Activated T-cell treated with anti-CD3 and anti-CD28 coated beads for 4 hours (primary cell): ENCODE measurements around the gene APP.
"Not testable (repeated sequence)": the region's sequence is repeated elsewhere in the genome, so short reads cannot be mapped to it uniquely, and the experiment has no call there.

Source experiments
- DNase-seq: peaks from one replicate; pipeline ENCODE4 v3.0.0-alpha.2; 2020

The APP gene

GRCh38 chr21:26159869-26160268, 10.7 kb downstream of the APP start:
- DNase-seq = no peak

GRCh38 chr21:26157801-26158200, 12.8 kb downstream of the APP start:
- DNase-seq = no peak

DNA sequence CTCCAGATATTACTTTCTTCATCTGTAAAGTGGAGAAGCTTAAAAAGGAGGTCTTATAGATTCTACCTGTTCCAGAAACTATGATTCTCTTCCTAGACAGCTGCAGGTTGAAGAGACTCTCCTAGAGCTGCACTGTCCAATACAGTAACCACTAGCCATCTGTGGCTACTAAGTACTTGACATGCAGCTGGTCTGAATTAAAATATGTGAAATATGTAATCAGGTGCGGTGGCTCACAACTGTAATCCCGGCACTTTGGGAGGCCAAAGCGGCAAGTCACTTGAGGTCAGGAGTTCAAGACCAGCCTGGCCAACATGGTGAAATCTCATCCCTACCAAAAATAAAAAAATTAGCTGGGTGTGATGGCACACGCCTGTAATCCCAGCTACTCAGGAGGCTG, 15.8 kb downstream of the APP start:
- DNase-seq = no peak

GRCh38 chr21:26153758-26154157, 16.8 kb downstream of the APP start:
- DNase-seq = no peak

GRCh38 chr21:26148840-26149354, 21.7 kb downstream of the APP start:
- no peak for DNase-seq

GRCh38 chr21:26148071-26148839, 22.3 kb downstream of the APP start:
- DNase-seq = no peak

GRCh38 chr21:26147535-26147934, 23.0 kb downstream of the APP start:
- DNase-seq = no peak

- DNase-seq = no peak
Measured at GRCh38 chr21:26146681-26147080, 23.9 kb downstream of the APP start.

DNA sequence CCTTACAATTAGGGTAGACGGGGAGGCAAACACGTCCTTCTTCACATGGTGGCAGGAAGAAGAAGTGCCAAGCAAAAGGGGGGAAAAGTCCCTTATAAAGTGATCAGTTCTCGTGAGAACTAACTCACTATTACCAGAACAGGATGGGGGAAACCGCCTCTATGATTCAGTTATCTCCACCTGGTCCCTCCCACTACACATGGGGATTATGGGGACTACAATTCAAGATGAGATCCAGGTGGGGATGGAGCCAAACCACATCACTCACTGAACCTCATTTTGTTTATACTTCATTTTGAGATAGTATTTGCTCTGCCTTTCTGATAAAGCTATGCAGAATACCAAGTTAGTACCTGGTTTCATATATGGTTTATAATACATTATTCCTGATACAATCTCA, 26.5 kb downstream of the APP start:
- DNase-seq = no peak

- no peak for DNase-seq
Measured at GRCh38 chr21:26142363-26142762, 28.2 kb downstream of the APP start.

DNA sequence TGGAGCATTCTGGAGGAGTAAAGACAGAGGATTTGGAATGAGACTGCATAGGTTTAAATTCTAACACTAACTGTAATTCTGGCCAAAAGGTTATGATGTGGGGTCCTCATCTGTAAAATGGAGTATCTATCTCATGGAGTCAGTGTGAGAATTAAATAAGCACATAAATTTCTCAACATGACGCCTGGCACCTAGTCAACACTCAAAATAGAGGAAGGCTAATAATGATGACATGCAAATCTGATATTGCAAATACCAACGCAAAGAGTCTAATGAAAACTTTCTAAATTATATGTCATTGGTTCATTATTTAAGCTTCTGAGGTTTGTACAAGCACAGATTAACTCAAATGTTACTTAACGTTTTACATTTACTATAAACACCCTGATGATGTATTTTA, 29.6 kb downstream of the APP start:
- no peak for DNase-seq

GRCh38 chr21:26140164-26140579, 30.4 kb downstream of the APP start:
- DNase-seq = no peak

- DNase-seq = no peak
Measured at GRCh38 chr21:26138615-26139257, 31.8 kb downstream of the APP start.

GRCh38 chr21:26137379-26138060, 33.0 kb downstream of the APP start:
- DNase-seq = no peak

DNA sequence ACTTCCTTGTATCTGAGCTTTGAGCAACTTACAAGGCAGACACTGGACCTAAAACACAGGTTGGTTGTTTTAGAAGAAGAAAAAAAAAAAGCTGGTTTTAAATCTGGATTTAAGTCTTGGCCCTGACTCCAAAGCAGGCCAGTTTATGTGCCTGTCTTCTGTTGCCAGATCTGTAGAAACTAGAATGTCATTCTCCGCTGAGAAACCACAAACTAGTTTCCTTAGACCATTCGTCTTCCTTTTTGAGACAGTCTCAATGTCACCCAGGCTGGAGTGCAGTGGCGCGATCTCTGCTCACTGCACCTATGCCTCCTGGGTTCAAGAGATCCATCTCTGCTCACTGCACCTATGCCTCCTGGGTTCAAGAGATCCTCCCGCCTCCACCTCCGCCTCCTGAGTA, 33.9 kb downstream of the APP start:
- DNase-seq = no peak

- DNase-seq = no peak
Measured at GRCh38 chr21:26135520-26135919, 35.0 kb downstream of the APP start.

DNA sequence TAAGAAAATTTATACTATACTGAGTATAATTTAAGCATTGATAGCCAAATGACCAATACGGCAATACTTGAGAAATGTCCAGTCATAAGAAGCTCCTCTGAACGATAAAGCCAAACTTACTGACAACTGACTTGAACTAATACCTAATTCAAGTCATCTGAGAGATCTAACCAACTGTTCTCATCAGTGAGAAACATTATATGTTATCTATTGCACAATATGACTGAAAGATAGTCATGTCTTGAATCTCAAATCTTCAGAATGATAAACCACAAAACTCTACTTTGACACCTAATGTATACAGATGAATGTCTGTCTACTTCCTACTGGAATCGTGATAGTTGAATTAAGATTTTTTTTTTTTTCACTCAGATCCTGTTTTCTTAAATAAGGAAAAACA, 39.0 kb downstream of the APP start:
- DNase-seq = no peak

GRCh38 chr21:26131053-26131452, 39.5 kb downstream of the APP start:
- DNase-seq = not testable (repeated sequence)

DNA sequence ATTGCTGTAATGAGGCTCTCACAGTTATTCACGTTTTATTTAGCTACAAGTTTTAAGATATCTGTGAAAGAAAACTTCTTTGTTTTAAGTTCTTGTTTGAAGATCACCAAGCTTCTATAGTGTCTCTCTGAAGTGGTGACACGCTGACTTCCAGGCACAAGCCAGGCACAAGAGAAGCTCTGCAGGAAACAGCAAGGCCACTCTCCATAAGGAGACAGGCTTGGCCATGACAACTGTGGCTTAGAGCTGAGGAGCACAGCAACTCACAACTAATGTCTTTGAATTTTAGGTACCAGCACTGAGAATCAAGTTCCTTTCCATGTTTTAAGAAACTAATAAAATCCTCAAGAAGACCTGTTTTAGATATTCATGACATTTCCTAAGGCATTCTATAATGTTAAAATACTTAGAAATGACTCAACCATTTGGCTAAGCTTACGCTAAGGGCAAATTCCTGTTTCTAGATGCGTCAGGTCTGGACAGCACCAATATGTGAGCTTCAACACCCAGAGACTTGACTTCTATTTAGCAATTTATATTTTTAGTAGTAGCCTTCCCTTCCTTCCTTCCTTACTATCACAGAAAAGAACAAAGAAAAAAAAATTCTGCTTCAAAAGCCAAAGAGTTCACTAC, 40.2 kb downstream of the APP start:
- no peak for DNase-seq

- DNase-seq = no peak
Measured at GRCh38 chr21:26127918-26128317, 42.7 kb downstream of the APP start.

DNA sequence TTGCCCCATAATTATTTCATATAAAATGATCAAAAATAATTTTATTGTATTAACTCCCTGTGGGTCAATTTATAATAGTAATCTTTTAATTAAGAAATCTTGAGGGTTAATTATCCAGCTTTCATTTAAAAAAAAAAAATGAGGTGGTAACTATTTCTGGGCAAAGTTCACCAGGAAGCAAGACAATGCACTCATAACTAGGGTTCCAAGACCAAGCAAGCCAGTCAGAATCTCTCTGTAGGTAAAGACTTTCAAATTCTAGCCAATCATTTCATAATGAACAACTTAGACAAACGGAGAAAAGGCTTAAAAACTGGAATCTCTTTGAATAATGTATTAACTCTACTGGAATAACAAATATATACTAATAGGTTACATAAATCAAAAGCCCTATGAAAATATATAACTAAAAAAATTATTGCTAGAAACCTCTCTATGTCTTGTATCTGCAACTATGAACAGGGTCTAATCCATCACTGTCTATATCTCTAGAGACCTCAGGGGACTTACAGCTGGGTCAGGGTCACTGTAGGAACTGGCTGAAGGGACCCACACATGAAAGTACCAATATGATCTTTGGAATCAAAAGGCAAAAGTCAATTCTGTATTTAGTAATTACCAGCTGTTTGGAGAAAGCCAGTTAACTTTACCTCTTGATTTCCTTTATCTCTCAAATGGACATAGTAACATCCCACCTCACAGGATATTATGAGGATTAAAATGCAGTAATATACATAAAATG, 43.3 kb downstream of the APP start:
- DNase-seq = no peak

GRCh38 chr21:26126168-26126553, 44.4 kb downstream of the APP start:
- DNase-seq = no peak
